CD14-positive monocyte (primary cell): ENCODE results near the gene SBF2. TPM values are rescaled to one million over a fixed set of nuclear protein-coding genes. Genes with fewer than 3 reads are reported as not detected.

Source experiments
- DNase-seq, 3 donors: peaks; one replicate each; pipeline ENCODE4 v3.0.0-alpha.2; 2011 to 2022
- H2AFZ ChIP-seq: 2 replicates; pipeline ENCODE4 v1.6.0; 2012; ENCODE audit warnings: mild to moderate bottlenecking, low read depth, low read length, inconsistent platforms; ENCODE audit not compliant: insufficient read depth, poor library complexity, severe bottlenecking
- H3K27ac ChIP-seq, 2 donors: 1 replicate in 1 of 2; 2 replicates in 1 of 2; pipeline ENCODE4 v1.5.1; 2012 to 2013; ENCODE audit warnings: low read length in 2 of 2, control low read depth in 1 of 2, inconsistent platforms in 1 of 2, low read depth in 1 of 2, mild to moderate bottlenecking in 1 of 2
- H3K27me3 ChIP-seq, 2 donors: one replicate each; pipeline versions ENCODE4 v1.6.0 to v1.6.1; 2011 to 2013; ENCODE audit warnings: low read length in 2 of 2; ENCODE audit not compliant: control insufficient read depth in 2 of 2, insufficient read depth in 2 of 2
- H3K36me3 ChIP-seq, 2 donors: replicated peaks in 1 of 2; 1 replicate in 1 of 2; 2 replicates in 1 of 2; pipeline versions ENCODE4 v1.5.1 to v1.6.1; 2012 to 2013; ENCODE audit warnings: low read length in 2 of 2, control low read depth in 1 of 2, inconsistent platforms in 1 of 2, mild to moderate bottlenecking in 1 of 2; ENCODE audit not compliant: insufficient read depth in 2 of 2, control insufficient read depth in 1 of 2
- H3K4me1 ChIP-seq, 2 donors: 1 replicate in 1 of 2; 2 replicates in 1 of 2; pipeline versions ENCODE4 v1.5.1 to v1.6.1; 2012 to 2013; ENCODE audit warnings: low read length in 2 of 2, control low read depth in 1 of 2, inconsistent platforms in 1 of 2, mild to moderate bottlenecking in 1 of 2, moderate library complexity in 1 of 2; ENCODE audit not compliant: insufficient read depth in 2 of 2, control insufficient read depth in 1 of 2
- H3K4me2 ChIP-seq: replicated peaks from 2 replicates; pipeline ENCODE3; 2012; ENCODE audit warnings: low read length, moderate library complexity, mild to moderate bottlenecking; ENCODE audit not compliant: poor library complexity, severe bottlenecking; ENCODE audit errors: extremely low read depth
- H3K4me3 ChIP-seq, 3 experiments: fragments of 200-600 bp in 1 of 3; sonication (generic) in 1 of 3; replicated peaks in 1 of 3; 1 replicate in 2 of 3; 2 replicates in 1 of 3; pipeline ENCODE4 v1.5.1; 2011 to 2013; ENCODE audit warnings: low read length in 3 of 3, mild to moderate bottlenecking in 3 of 3, control low read depth in 2 of 3, low read depth in 2 of 3, inconsistent platforms in 1 of 3, moderate library complexity in 1 of 3
- H3K79me2 ChIP-seq: 2 replicates; pipeline ENCODE4 v1.6.0; 2012; ENCODE audit warnings: mild to moderate bottlenecking, control low read depth, inconsistent platforms, low read length, moderate library complexity; ENCODE audit not compliant: insufficient read depth
- H3K9ac ChIP-seq: 2 replicates; pipeline ENCODE4 v1.6.0; 2017; ENCODE audit warnings: low read length, mild to moderate bottlenecking; ENCODE audit not compliant: insufficient read depth, poor library complexity, severe bottlenecking
- H3K9me3 ChIP-seq, 2 donors: replicated peaks in 1 of 2; 1 replicate in 1 of 2; 2 replicates in 1 of 2; pipeline versions ENCODE4 v1.5.1 to v1.6.1; 2012 to 2013; ENCODE audit warnings: low read length in 2 of 2, control low read depth in 1 of 2; ENCODE audit not compliant: control insufficient read depth in 1 of 2, insufficient read depth in 1 of 2
- H4K20me1 ChIP-seq: 2 replicates; pipeline ENCODE4 v1.6.0; 2012; ENCODE audit warnings: mild to moderate bottlenecking, low read length, control low read depth, moderate library complexity; ENCODE audit not compliant: insufficient read depth
- H3K27ac Mint-ChIP-seq, 7 donors: one replicate each; pipeline ENCODE4 v1.8.0; 2020; ENCODE audit warnings: mild to moderate bottlenecking in 7 of 7, mixed read lengths in 7 of 7, moderate library complexity in 6 of 7, inconsistent platforms in 2 of 7
- H3K27me3 Mint-ChIP-seq, 3 donors: one replicate each; pipeline ENCODE4 v1.8.0; 2021 to 2022; ENCODE audit warnings: low read depth in 3 of 3, mild to moderate bottlenecking in 3 of 3, mixed read lengths in 3 of 3, moderate library complexity in 3 of 3, inconsistent platforms in 1 of 3
- H3K36me3 Mint-ChIP-seq, 2 donors: one replicate each; pipeline ENCODE4 v1.8.0; 2020; ENCODE audit warnings: mixed read lengths in 2 of 2, inconsistent platforms in 1 of 2, mild to moderate bottlenecking in 1 of 2
- H3K4me1 Mint-ChIP-seq: one replicate; pipeline ENCODE4 v1.8.0; 2020; ENCODE audit warnings: mild to moderate bottlenecking, mixed read lengths
- H3K4me3 Mint-ChIP-seq, 2 donors: one replicate each; pipeline ENCODE4 v1.8.0; 2020; ENCODE audit warnings: mild to moderate bottlenecking in 2 of 2, mixed read lengths in 2 of 2, moderate library complexity in 1 of 2
- H3K9me3 Mint-ChIP-seq, 7 donors: one replicate each; pipeline ENCODE4 v1.8.0; 2020 to 2022; ENCODE audit warnings: mixed read lengths in 7 of 7, mild to moderate bottlenecking in 6 of 7, moderate library complexity in 6 of 7, inconsistent platforms in 2 of 7
- CTCF ChIP-seq: fragments of 200-600 bp; IDR thresholded peaks from one replicate; pipeline ENCODE4 v1.8.0; 2022; ENCODE audit warnings: antibody characterized with exemption, mild to moderate bottlenecking
- WGBS: methylation state at CpG from one replicate; pipeline ENCODE4 v1.1.5; 2013; ENCODE audit warnings: missing lambda C conversion rate; ENCODE audit not compliant: insufficient coverage; 5-methylcytosine and 5-hydroxymethylcytosine counted together
- intact Hi-C, 2 donors: fragments of 100-400 bp; cut with micrococcal nuclease; formaldehyde crosslinking; loops; one replicate each; pipeline versions ENCODE4 v1.15.0 to v1.15.1; 2023
- polyA plus RNA-seq, 3 donors: library from polyadenylated mRNA; depleted of rRNA in 1 of 3; unstranded in 2 of 3; stranded (reverse) in 1 of 3; fragments of 300-500 nt in 2 of 3; fragments of >200 nt in 1 of 3; fragmentation: Illumina TruSeq in 2 of 3; gene quantifications; 1 replicate in 2 of 3; 2 replicates in 1 of 3; pipeline ENCODE4 v1.2.3, GENCODE V29; 2012 to 2021

Gene SBF2
- polyA plus RNA-seq, 3 donors: 8.9 to 30.7 (median 16.4) TPM

GRCh38 chr11:9825895-9826294 is 468.1 kb downstream of the SBF2 start:
- H3K27me3 Mint-ChIP-seq: no peaks in the 10 kb centered on the region
- H3K4me1 Mint-ChIP-seq: no peaks in the 10 kb centered on the region
- intact Hi-C loops: no loop called here
- Histone ChIP-seq H3K4me1 (no peaks in the 10 kb centered on the region), H3K36me3 (peaks cover 4 to 67% of the 10 kb centered on the region in 2 donors), H3K27ac (no peak overlapping the region), H3K27me3 (no peaks in the 10 kb centered on the region), H2AFZ (no peak overlapping the region), H4K20me1 (no peaks in the 10 kb centered on the region), H3K9ac (no peak overlapping the region), H3K4me3 (no peak overlapping the region), H3K79me2 (no peaks in the 10 kb centered on the region), H3K4me2 (no peak overlapping the region), H3K9me3 (no peaks in the 10 kb centered on the region)
- WGBS: no CpG with 5 or more reads among the region's 1 CpG
- no peaks in the 10 kb centered on the region for H3K9me3 Mint-ChIP-seq
- peak overlapping the region in 1 of 7 donors; percentile 42 for H3K27ac Mint-ChIP-seq
- TF ChIP-seq CTCF: no peak
- no peak overlapping the region for H3K4me3 Mint-ChIP-seq
- DNase-seq: no peak
- peaks cover 26 to 34% of the 10 kb centered on the region in 2 donors for H3K36me3 Mint-ChIP-seq

GRCh38 chr11:9825315-9825714 is 468.7 kb downstream of the SBF2 start:
- WGBS: 92% methylated on average over 2 of the region's 4 CpGs
- H3K27me3 Mint-ChIP-seq: no peaks in the 10 kb centered on the region

More at GRCh38 chr11:9825315-9825714, 468.7 kb downstream of the SBF2 start:
- TF ChIP-seq CTCF: no peak
- Histone ChIP-seq H3K36me3 (peaks cover 4 to 65% of the 10 kb centered on the region in 2 donors), H3K4me2 (no peak overlapping the region), H2AFZ (no peak overlapping the region), H3K27ac (no peak overlapping the region), H3K79me2 (no peaks in the 10 kb centered on the region), H3K4me3 (no peak overlapping the region), H3K9ac (no peak overlapping the region), H3K27me3 (no peaks in the 10 kb centered on the region), H4K20me1 (no peaks in the 10 kb centered on the region), H3K4me1 (no peaks in the 10 kb centered on the region), H3K9me3 (no peaks in the 10 kb centered on the region)
- no peak overlapping the region for H3K4me3 Mint-ChIP-seq
- no peak for DNase-seq
- peaks cover 21 to 37% of the 10 kb centered on the region in 2 donors for H3K36me3 Mint-ChIP-seq
- no peaks in the 10 kb centered on the region for H3K4me1 Mint-ChIP-seq
- peak overlapping the region in 1 of 7 donors; percentile 6 for H3K27ac Mint-ChIP-seq
- H3K9me3 Mint-ChIP-seq: no peaks in the 10 kb centered on the region
- intact Hi-C loops: no loop called here
